NB4 (cell line): ENCODE data around the gene GPR21.

Experiments used
- POLR2A ChIP-seq: IDR thresholded peaks from 2 replicates; pipeline ENCODE4 v1.6.1; 2011; ENCODE audit warnings: mild to moderate bottlenecking; ENCODE audit not compliant: insufficient read length; ENCODE audit errors: extremely low read depth
- TF ChIP-seq, protein P1 (sequence below): IDR thresholded peaks from one replicate; pipeline ENCODE4 v1.5.1; 2012; ENCODE audit warnings: low read depth, low read length

DNA sequence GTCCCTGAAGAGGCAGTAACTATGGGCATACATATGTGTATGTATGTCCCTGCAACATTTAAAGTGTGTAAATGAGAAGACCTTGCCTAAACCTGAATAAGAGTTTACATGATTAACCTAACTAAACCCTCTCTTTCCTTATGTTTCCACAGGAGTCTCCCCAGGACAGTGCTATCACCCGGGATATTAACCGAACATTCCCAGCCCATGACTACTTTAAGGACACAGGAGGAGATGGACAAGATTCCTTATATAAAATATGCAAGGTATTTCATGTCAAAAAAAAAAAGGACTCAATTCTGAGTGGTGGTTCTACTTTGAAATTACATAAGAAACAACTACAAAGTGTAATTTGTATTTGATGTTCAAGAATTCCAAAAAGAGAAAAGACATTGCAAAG is 31.7 kb downstream of the GPR21 start:
- TF ChIP-seq, protein P1, sequence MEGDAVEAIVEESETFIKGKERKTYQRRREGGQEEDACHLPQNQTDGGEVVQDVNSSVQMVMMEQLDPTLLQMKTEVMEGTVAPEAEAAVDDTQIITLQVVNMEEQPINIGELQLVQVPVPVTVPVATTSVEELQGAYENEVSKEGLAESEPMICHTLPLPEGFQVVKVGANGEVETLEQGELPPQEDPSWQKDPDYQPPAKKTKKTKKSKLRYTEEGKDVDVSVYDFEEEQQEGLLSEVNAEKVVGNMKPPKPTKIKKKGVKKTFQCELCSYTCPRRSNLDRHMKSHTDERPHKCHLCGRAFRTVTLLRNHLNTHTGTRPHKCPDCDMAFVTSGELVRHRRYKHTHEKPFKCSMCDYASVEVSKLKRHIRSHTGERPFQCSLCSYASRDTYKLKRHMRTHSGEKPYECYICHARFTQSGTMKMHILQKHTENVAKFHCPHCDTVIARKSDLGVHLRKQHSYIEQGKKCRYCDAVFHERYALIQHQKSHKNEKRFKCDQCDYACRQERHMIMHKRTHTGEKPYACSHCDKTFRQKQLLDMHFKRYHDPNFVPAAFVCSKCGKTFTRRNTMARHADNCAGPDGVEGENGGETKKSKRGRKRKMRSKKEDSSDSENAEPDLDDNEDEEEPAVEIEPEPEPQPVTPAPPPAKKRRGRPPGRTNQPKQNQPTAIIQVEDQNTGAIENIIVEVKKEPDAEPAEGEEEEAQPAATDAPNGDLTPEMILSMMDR = no peak
- TF ChIP-seq POLR2A = no peak
